NCI-H2029 (cell line): ENCODE data around the gene HS1BP3.

Source experiments
- DNase-seq: peaks from one replicate; lab custom pipeline; 2025; lab: John Stamatoyannopoulos, UW

The HS1BP3 gene

GRCh38 chr2:20650877-20651730, at the start of gene HS1BP3:
TSS of gene HS1BP3 (minus strand) at chr2:20651098. CDS start at chr2:20651063, 35 bp downstream.
- DNase-seq: peak; percentile 68

- DNase-seq: no peak
These were observed 48.2 kb upstream of the HS1BP3 start for GRCh38 chr2:20698916-20699613.

DNA sequence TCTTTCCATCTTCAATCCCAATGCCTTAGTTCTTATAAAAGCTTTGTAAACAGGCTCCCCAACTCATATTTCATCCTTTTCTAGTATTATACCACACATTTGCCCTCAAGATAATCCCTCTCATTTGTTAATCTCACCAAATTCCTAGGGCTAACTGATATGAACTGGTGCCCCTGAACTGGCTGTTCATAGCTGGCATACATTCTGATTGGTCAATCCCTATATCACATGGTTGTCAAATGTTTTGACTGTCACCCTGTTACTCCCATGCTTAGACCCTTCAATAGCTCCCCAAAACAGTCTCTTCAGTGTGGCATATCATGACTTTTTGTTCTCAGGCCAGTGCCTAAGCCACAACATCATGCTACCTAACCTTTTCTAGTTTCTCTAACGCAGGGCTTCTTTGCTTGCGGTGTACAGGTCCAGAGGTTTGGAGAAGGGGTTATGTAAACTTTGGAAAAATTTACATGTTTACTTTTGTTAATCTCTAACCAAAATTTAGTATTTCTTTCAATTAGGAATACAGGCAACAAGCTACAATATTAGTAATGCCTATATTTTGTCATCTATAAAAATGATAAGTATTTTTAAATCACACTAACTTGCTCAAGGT, 46.5 kb upstream of the HS1BP3 start:
- DNase-seq: no peak

- DNase-seq: no peak
These were observed 45.5 kb upstream of the HS1BP3 start for GRCh38 chr2:20696366-20696765.

- DNase-seq: no peak
These were observed 42.4 kb upstream of the HS1BP3 start for GRCh38 chr2:20693317-20693716.

- no peak for DNase-seq
These were observed 41.2 kb upstream of the HS1BP3 start for GRCh38 chr2:20692081-20692480.

- no peak for DNase-seq
These were observed 40.3 kb upstream of the HS1BP3 start for GRCh38 chr2:20691076-20691734.

- DNase-seq: no peak
These were observed 38.7 kb upstream of the HS1BP3 start for GRCh38 chr2:20689428-20690264.

DNA sequence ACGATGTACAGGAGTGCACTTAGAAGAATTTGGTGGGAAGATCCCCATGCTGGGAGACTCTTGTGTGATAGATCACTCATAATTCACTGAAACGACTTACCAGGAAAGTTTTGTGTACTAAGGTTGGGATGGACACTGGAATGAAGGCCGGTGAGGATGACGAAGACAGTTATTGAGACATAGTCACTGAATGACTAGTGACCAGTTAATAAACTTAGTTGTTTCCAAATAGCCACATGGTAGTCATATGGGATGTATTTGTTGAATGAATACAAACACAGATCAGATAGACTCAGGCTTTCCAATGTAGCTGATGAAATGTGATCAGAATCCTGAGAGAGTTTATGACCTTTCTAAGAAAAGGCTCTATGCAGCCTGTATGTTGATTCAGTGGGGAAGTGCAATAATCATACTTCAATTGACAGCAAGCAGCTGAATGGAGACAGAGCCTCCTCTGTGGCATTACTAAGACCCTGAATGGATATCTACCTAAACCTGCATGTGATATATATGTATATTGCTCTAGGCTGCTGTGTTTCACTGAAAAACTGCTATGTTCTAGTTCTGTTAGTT, 36.4 kb upstream of the HS1BP3 start:
- no peak for DNase-seq

DNA sequence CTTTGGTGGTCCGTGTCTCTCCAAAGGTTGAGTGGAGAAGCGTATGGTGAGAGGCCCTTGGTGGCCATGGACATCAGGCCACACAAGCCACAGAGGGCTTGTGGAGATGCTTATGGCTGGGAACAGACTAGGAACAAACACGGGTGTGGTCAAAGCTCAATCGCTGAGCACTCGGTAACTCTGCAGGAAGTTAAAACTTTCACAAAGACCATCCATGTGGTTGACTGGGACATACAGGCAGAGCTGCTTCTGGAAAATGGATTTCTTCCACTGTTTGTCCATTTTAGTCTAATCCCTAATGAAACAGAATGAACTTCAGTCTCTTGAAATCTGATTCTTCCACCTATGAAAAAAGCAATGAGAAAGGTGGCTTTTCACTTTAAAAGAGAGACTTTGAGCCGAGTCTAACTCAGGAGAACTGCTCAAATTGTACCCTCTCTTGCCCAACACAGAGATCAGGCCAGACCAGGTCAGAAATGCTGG, 33.7 kb upstream of the HS1BP3 start:
- no peak for DNase-seq

DNA sequence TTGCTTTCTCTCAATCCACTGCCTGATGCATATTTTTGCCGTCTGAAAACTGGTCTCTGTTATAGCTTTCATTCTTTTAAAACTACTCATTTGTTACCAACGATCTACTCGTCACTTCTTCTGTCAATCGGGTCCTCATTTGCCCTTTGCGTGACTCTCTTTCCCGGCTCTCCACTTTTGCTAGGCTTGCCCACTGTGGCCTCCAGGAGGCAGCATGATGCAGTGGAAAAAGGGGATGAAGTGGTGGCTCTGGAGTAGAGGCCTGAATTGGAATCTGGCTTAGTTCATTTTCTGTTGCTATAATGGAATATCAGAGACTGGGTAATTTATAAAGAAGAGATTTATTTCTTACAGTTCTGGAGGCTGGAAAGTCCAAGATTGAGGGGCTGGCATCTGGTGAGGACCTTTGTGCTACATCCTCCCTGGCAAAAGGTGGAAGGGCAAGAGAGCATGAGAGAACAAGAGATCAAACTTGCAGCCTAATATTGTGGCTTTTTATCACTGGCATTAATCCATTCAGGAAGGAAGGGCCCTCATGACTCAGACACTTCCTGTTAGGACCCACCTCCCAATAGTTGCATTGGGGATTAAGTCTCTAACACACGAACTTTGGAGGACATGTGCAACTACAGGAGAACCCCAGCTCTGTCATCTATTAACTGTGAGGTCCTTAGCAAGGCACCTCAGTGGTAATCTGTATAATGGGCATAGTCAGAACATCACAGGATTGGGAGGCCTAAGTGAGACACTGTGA, 31.4 kb upstream of the HS1BP3 start:
- no peak for DNase-seq

DNA sequence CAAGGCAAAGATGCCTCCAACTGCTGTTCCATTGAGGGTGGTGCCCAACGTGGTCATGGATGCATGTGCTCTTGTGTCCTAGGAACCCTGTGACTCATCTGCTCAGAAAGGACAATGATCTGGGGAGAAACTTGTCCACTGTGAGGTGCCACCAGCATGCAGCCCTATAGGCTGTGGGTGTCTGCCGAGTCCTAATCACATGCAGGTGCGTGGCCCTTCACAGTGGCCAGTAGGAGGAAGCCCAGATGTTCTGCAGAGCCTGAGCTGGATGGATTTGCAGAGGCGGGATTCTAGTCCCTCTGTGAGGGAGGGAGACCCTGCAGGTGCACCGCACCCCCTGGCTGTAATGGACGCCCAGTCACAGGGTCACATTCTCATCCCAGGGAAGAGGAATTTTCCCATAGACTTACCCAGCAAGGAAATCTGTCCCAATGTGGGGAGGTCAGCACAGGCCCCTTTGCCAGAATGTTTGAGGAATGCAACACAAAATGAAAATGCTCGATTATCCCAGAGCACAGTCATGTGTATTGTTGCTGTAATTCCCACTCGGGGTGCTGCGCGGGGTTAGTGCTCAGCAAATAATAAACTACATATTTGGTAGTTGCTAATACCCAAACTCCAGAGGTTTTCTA, 30.0 kb upstream of the HS1BP3 start:
- no peak for DNase-seq

- DNase-seq: no peak
These were observed 27.9 kb upstream of the HS1BP3 start for GRCh38 chr2:20678780-20679179.

GRCh38 chr2:20678086-20678395, 27.1 kb upstream of the HS1BP3 start:
- DNase-seq: no peak

- no peak for DNase-seq
These were observed 26.6 kb upstream of the HS1BP3 start for GRCh38 chr2:20677301-20678085.

GRCh38 chr2:20676353-20677215, 25.7 kb upstream of the HS1BP3 start:
- no peak for DNase-seq

- DNase-seq: no peak
These were observed 24.9 kb upstream of the HS1BP3 start for GRCh38 chr2:20675701-20676352.
